ENCODE measurements around the gene CENPW. TPM values are rescaled to one million over a fixed set of nuclear protein-coding genes. Genes with fewer than 3 reads are reported as not detected.

The CENPW gene
- 54.7 and 54.8 TPM in 2 replicates for total RNA-seq

- Mint-ChIP-seq H3K4me1 (ENCODE audit: low read depth) (peaks cover 25% of the 10 kb centered on the region), H3K27me3 (ENCODE audit: low read depth) (no peaks in the 10 kb centered on the region), H3K4me3 (ENCODE audit: low read depth) (no peak within 1 kb of the TSS), H3K9me3 (no peaks in the 10 kb centered on the region), H3K27ac (no peak within 1 kb of the TSS), H3K36me3 (ENCODE audit: low read depth) (no peaks in the 10 kb centered on the region)
- DNase-seq (ENCODE audit: low spot score) = peak; percentile 93
- intact Hi-C loops (cut with micrococcal nuclease) = loop anchor here (5.0 to 10.0 kb wide), 3 partner anchors 38 to 555 kb away; partner anchors contain the start of gene TRMT11
Observed at GRCh38 chr6:126339796-126340609, at the start of gene CENPW. Gene CENPW, plus strand, starts transcription at chr6:126340115. Its CDS starts 159 bp downstream, at chr6:126340274.

GRCh38 chr6:126293891-126294524, 45.9 kb upstream of the CENPW start:
- H3K4me3 Mint-ChIP-seq (ENCODE audit: low read depth) = no peak overlapping the region

GRCh38 chr6:126300126-126300525, 39.8 kb upstream of the CENPW start:
- Mint-ChIP-seq H3K9me3 (no peaks in the 10 kb centered on the region), H3K27me3 (ENCODE audit: low read depth) (peaks cover 4% of the 10 kb centered on the region), H3K36me3 (ENCODE audit: low read depth) (no peaks in the 10 kb centered on the region), H3K4me1 (ENCODE audit: low read depth) (peaks cover 14% of the 10 kb centered on the region), H3K27ac (no peak overlapping the region), H3K4me3 (ENCODE audit: low read depth) (no peak overlapping the region)
- intact Hi-C loops (cut with micrococcal nuclease) = loop anchor here (5.0 kb wide), 1 partner anchor 37 kb away; no protein-coding TSS in a partner anchor
- DNase-seq (ENCODE audit: low spot score) = no peak

More at GRCh38 chr6:126293891-126294524, 45.9 kb upstream of the CENPW start:
- Mint-ChIP-seq H3K27ac (no peak overlapping the region), H3K27me3 (ENCODE audit: low read depth) (peaks cover 4% of the 10 kb centered on the region), H3K36me3 (ENCODE audit: low read depth) (no peaks in the 10 kb centered on the region), H3K9me3 (no peaks in the 10 kb centered on the region), H3K4me1 (ENCODE audit: low read depth) (no peaks in the 10 kb centered on the region)
- intact Hi-C loops (cut with micrococcal nuclease) = no loop called here
- no peak for DNase-seq (ENCODE audit: low spot score)

- Mint-ChIP-seq H3K27me3 (ENCODE audit: low read depth) (peaks cover 4% of the 10 kb centered on the region), H3K4me1 (ENCODE audit: low read depth) (peaks cover 14% of the 10 kb centered on the region), H3K9me3 (no peaks in the 10 kb centered on the region), H3K4me3 (ENCODE audit: low read depth) (peak overlapping the region; percentile 19), H3K36me3 (ENCODE audit: low read depth) (no peaks in the 10 kb centered on the region), H3K27ac (no peak overlapping the region)
- intact Hi-C loops (cut with micrococcal nuclease) = loop anchor here (5.0 kb wide), 1 partner anchor 37 kb away; no protein-coding TSS in a partner anchor
- DNase-seq (ENCODE audit: low spot score) = no peak
Observed at GRCh38 chr6:126300735-126301134, 39.2 kb upstream of the CENPW start.

- H3K36me3 Mint-ChIP-seq (ENCODE audit: low read depth) = no peaks in the 10 kb centered on the region
- H3K27ac Mint-ChIP-seq = no peak overlapping the region
- peaks cover 14% of the 10 kb centered on the region for H3K4me1 Mint-ChIP-seq (ENCODE audit: low read depth)
- peaks cover 4% of the 10 kb centered on the region for H3K27me3 Mint-ChIP-seq (ENCODE audit: low read depth)
- intact Hi-C loops (cut with micrococcal nuclease) = loop anchor here (5.0 kb wide), 1 partner anchor 35 kb away; no protein-coding TSS in a partner anchor
- H3K9me3 Mint-ChIP-seq = no peaks in the 10 kb centered on the region
- no peak overlapping the region for H3K4me3 Mint-ChIP-seq (ENCODE audit: low read depth)
- no peak for DNase-seq (ENCODE audit: low spot score)
Observed at GRCh38 chr6:126302191-126302590, 37.7 kb upstream of the CENPW start.

- no peak overlapping the region for H3K4me3 Mint-ChIP-seq (ENCODE audit: low read depth)
- intact Hi-C loops (cut with micrococcal nuclease) = no loop called here
- peaks cover 1% of the 10 kb centered on the region for H3K27me3 Mint-ChIP-seq (ENCODE audit: low read depth)
- no peak overlapping the region for H3K27ac Mint-ChIP-seq
- no peaks in the 10 kb centered on the region for H3K36me3 Mint-ChIP-seq (ENCODE audit: low read depth)
- DNase-seq (ENCODE audit: low spot score) = no peak
- H3K4me1 Mint-ChIP-seq (ENCODE audit: low read depth) = no peaks in the 10 kb centered on the region
- H3K9me3 Mint-ChIP-seq = no peaks in the 10 kb centered on the region
Observed at GRCh38 chr6:126307849-126308248, 32.1 kb upstream of the CENPW start.

GRCh38 chr6:126308362-126308761, 31.6 kb upstream of the CENPW start:
- Mint-ChIP-seq H3K27me3 (ENCODE audit: low read depth) (peaks cover 1% of the 10 kb centered on the region), H3K27ac (no peak overlapping the region), H3K9me3 (no peaks in the 10 kb centered on the region), H3K36me3 (ENCODE audit: low read depth) (no peaks in the 10 kb centered on the region), H3K4me3 (ENCODE audit: low read depth) (no peak overlapping the region), H3K4me1 (ENCODE audit: low read depth) (no peaks in the 10 kb centered on the region)
- intact Hi-C loops (cut with micrococcal nuclease) = no loop called here
- DNase-seq (ENCODE audit: low spot score) = no peak

- intact Hi-C loops (cut with micrococcal nuclease) = no loop called here
- no peak overlapping the region for H3K27ac Mint-ChIP-seq
- no peaks in the 10 kb centered on the region for H3K36me3 Mint-ChIP-seq (ENCODE audit: low read depth)
- H3K27me3 Mint-ChIP-seq (ENCODE audit: low read depth) = peaks cover 4% of the 10 kb centered on the region
- no peaks in the 10 kb centered on the region for H3K9me3 Mint-ChIP-seq
- DNase-seq (ENCODE audit: low spot score) = no peak
- H3K4me1 Mint-ChIP-seq (ENCODE audit: low read depth) = no peaks in the 10 kb centered on the region
- H3K4me3 Mint-ChIP-seq (ENCODE audit: low read depth) = no peak overlapping the region
Observed at GRCh38 chr6:126312013-126312665, 27.8 kb upstream of the CENPW start.

GRCh38 chr6:126313941-126314340, 26.0 kb upstream of the CENPW start:
- no peak overlapping the region for H3K27ac Mint-ChIP-seq
- no peak for DNase-seq (ENCODE audit: low spot score)
- H3K27me3 Mint-ChIP-seq (ENCODE audit: low read depth) = peaks cover 4% of the 10 kb centered on the region
- no peak overlapping the region for H3K4me3 Mint-ChIP-seq (ENCODE audit: low read depth)
- intact Hi-C loops (cut with micrococcal nuclease) = no loop called here
- no peaks in the 10 kb centered on the region for H3K4me1 Mint-ChIP-seq (ENCODE audit: low read depth)
- no peaks in the 10 kb centered on the region for H3K9me3 Mint-ChIP-seq
- no peaks in the 10 kb centered on the region for H3K36me3 Mint-ChIP-seq (ENCODE audit: low read depth)

GRCh38 chr6:126318797-126319196, 21.1 kb upstream of the CENPW start:
- Mint-ChIP-seq H3K4me1 (ENCODE audit: low read depth) (no peaks in the 10 kb centered on the region), H3K27ac (no peak overlapping the region), H3K36me3 (ENCODE audit: low read depth) (no peaks in the 10 kb centered on the region), H3K27me3 (ENCODE audit: low read depth) (peaks cover 8% of the 10 kb centered on the region), H3K9me3 (no peaks in the 10 kb centered on the region), H3K4me3 (ENCODE audit: low read depth) (no peak overlapping the region)
- intact Hi-C loops (cut with micrococcal nuclease) = no loop called here
- no peak for DNase-seq (ENCODE audit: low spot score)

GRCh38 chr6:126333729-126334128, 6.2 kb upstream of the CENPW start:
- Mint-ChIP-seq H3K4me1 (ENCODE audit: low read depth) (no peaks in the 10 kb centered on the region), H3K27ac (no peak overlapping the region), H3K36me3 (ENCODE audit: low read depth) (no peaks in the 10 kb centered on the region), H3K27me3 (ENCODE audit: low read depth) (no peaks in the 10 kb centered on the region), H3K9me3 (no peaks in the 10 kb centered on the region), H3K4me3 (ENCODE audit: low read depth) (no peak overlapping the region)
- intact Hi-C loops (cut with micrococcal nuclease) = loop anchor here (10.0 kb wide), 1 partner anchor 549 kb away; no protein-coding TSS in a partner anchor
- no peak for DNase-seq (ENCODE audit: low spot score)

GRCh38 chr6:126335210-126335609, 4.7 kb upstream of the CENPW start:
- DNase-seq (ENCODE audit: low spot score) = no peak
- no peaks in the 10 kb centered on the region for H3K36me3 Mint-ChIP-seq (ENCODE audit: low read depth)
- H3K4me1 Mint-ChIP-seq (ENCODE audit: low read depth) = no peaks in the 10 kb centered on the region
- H3K4me3 Mint-ChIP-seq (ENCODE audit: low read depth) = no peak overlapping the region
- intact Hi-C loops (cut with micrococcal nuclease) = loop anchor here (5.0 to 10.0 kb wide), 2 partner anchors 33 to 550 kb away; no protein-coding TSS in a partner anchor
- no peaks in the 10 kb centered on the region for H3K27me3 Mint-ChIP-seq (ENCODE audit: low read depth)
- no peaks in the 10 kb centered on the region for H3K9me3 Mint-ChIP-seq
- no peak overlapping the region for H3K27ac Mint-ChIP-seq
